ENCODE data around the gene FTO. TPM values are rescaled to one million over a fixed set of nuclear protein-coding genes. Genes with fewer than 3 reads are reported as not detected.

The FTO gene
- total and polyA plus RNA-seq, 5 experiments from 2014 or later, result 51.2 to 91.9 (median 70.2) TPM

GRCh38 chr16:53804467-53804866, 100.5 kb downstream of the FTO start:
- ATAC-seq, result no peak
- POLR2A ChIA-PET, result no interaction called here
- no peak overlapping the region for H3K27ac Mint-ChIP-seq

GRCh38 chr16:53805113-53805512, 101.2 kb downstream of the FTO start:
- H3K27ac Mint-ChIP-seq, result no peak overlapping the region

More at GRCh38 chr16:53804467-53804866, 100.5 kb downstream of the FTO start:
- Mint-ChIP-seq H3K27me3 (no peaks in the 10 kb centered on the region), H3K9me3 (peaks cover 0 to 13% (median 9%) of the 10 kb centered on the region in 9 donors), H3K4me1 (peaks cover 19 to 49% (median 38%) of the 10 kb centered on the region in 4 donors), H3K4me3 (peak overlapping the region in 1 of 10 donors; percentile 0), H3K36me3 (peaks cover 0 to 20% (median 17%) of the 10 kb centered on the region in 3 donors)
- no peak for DNase-seq

GRCh38 chr16:53805752-53806151, 101.8 kb downstream of the FTO start:
- Mint-ChIP-seq H3K36me3 (peaks cover 8 to 17% (median 16%) of the 10 kb centered on the region in 3 donors), H3K27ac (peak overlapping the region in 1 of 10 donors; percentile 10), H3K4me3 (no peak overlapping the region), H3K27me3 (no peaks in the 10 kb centered on the region), H3K9me3 (peaks cover 0 to 13% (median 8%) of the 10 kb centered on the region in 9 donors), H3K4me1 (peaks cover 21 to 56% (median 39%) of the 10 kb centered on the region in 4 donors)
- POLR2A ChIA-PET, result no interaction called here
- no peak for DNase-seq
- ATAC-seq, result no peak

More at GRCh38 chr16:53805113-53805512, 101.2 kb downstream of the FTO start:
- Mint-ChIP-seq H3K4me3 (no peak overlapping the region), H3K36me3 (peaks cover 2 to 17% (median 13%) of the 10 kb centered on the region in 3 donors), H3K9me3 (peaks cover 0 to 13% (median 9%) of the 10 kb centered on the region in 9 donors), H3K27me3 (no peaks in the 10 kb centered on the region), H3K4me1 (peaks cover 19 to 50% (median 38%) of the 10 kb centered on the region in 4 donors)
- ATAC-seq, result no peak
- POLR2A ChIA-PET, result no interaction called here
- DNase-seq, result no peak

GRCh38 chr16:53809088-53809932, 105.4 kb downstream of the FTO start:
- H3K27ac Mint-ChIP-seq, result no peak overlapping the region
- peaks cover 18 to 54% (median 23%) of the 10 kb centered on the region in 4 donors for H3K4me1 Mint-ChIP-seq

GRCh38 chr16:53812914-53813313, 109.0 kb downstream of the FTO start:
- POLR2A ChIA-PET, result no interaction called here
- H3K27ac Mint-ChIP-seq, result peak overlapping the region in 1 of 10 donors; percentile 62
- peaks cover 0 to 13% (median 0%) of the 10 kb centered on the region in 9 donors for H3K9me3 Mint-ChIP-seq
- H3K4me3 Mint-ChIP-seq, result no peak overlapping the region
- H3K36me3 Mint-ChIP-seq, result peaks cover 19 to 56% (median 41%) of the 10 kb centered on the region in 3 donors
- no peak for DNase-seq
- no peak for ATAC-seq
- no peaks in the 10 kb centered on the region for H3K27me3 Mint-ChIP-seq
- H3K4me1 Mint-ChIP-seq, result peaks cover 11 to 42% (median 17%) of the 10 kb centered on the region in 4 donors

More at GRCh38 chr16:53809088-53809932, 105.4 kb downstream of the FTO start:
- no peak for DNase-seq
- no peak for ATAC-seq
- Mint-ChIP-seq H3K36me3 (peaks cover 13 to 36% (median 21%) of the 10 kb centered on the region in 3 donors), H3K27me3 (no peaks in the 10 kb centered on the region), H3K9me3 (no peaks in the 10 kb centered on the region), H3K4me3 (no peak overlapping the region)
- POLR2A ChIA-PET, result interaction anchor here (0.5 kb wide), 1 partner anchor 684 kb away, joined by 3 read pairs; no protein-coding TSS in a partner anchor

GRCh38 chr16:53814801-53815200, 110.8 kb downstream of the FTO start:
- peak overlapping the region in 3 of 10 donors; percentile 2 to 34 (median 9) for H3K27ac Mint-ChIP-seq
- DNase-seq (no peak), ATAC-seq (no peak)
- POLR2A ChIA-PET, result interaction anchor here (0.7 kb wide), 1 partner anchor 11 kb away, joined by 3 read pairs; no protein-coding TSS in a partner anchor
- peaks cover 11 to 29% (median 16%) of the 10 kb centered on the region in 4 donors for H3K4me1 Mint-ChIP-seq
- H3K27me3 Mint-ChIP-seq, result no peaks in the 10 kb centered on the region
- peaks cover 0 to 13% (median 0%) of the 10 kb centered on the region in 9 donors for H3K9me3 Mint-ChIP-seq
- no peak overlapping the region for H3K4me3 Mint-ChIP-seq
- peaks cover 19 to 56% (median 41%) of the 10 kb centered on the region in 3 donors for H3K36me3 Mint-ChIP-seq

GRCh38 chr16:53816211-53816836, 112.4 kb downstream of the FTO start:
- Mint-ChIP-seq H3K27ac (no peak overlapping the region), H3K4me1 (peaks cover 12 to 28% (median 17%) of the 10 kb centered on the region in 4 donors), H3K9me3 (peaks cover 0 to 13% (median 0%) of the 10 kb centered on the region in 9 donors), H3K36me3 (peaks cover 8 to 42% (median 32%) of the 10 kb centered on the region in 3 donors), H3K27me3 (no peaks in the 10 kb centered on the region), H3K4me3 (no peak overlapping the region)
- no peak for ATAC-seq
- POLR2A ChIA-PET, result interaction anchor here (0.6 kb wide), 1 partner anchor 952 kb away, joined by 3 read pairs; no protein-coding TSS in a partner anchor
- no peak for DNase-seq

- H3K27me3 Mint-ChIP-seq, result no peaks in the 10 kb centered on the region
- no peak for ATAC-seq
- H3K4me1 Mint-ChIP-seq, result peaks cover 20 to 26% (median 21%) of the 10 kb centered on the region in 4 donors
- H3K27ac Mint-ChIP-seq, result peak overlapping the region in 2 of 10 donors; percentile 19 to 50
- POLR2A ChIA-PET, result no interaction called here
- H3K9me3 Mint-ChIP-seq, result peaks cover 0 to 13% (median 0%) of the 10 kb centered on the region in 9 donors
- H3K36me3 Mint-ChIP-seq, result peaks cover 6 to 33% (median 29%) of the 10 kb centered on the region in 3 donors
- no peak overlapping the region for H3K4me3 Mint-ChIP-seq
- no peak for DNase-seq
These were observed 113.3 kb downstream of the FTO start for GRCh38 chr16:53817117-53817755.

- POLR2A ChIA-PET, result no interaction called here
- Mint-ChIP-seq H3K4me1 (peaks cover 21 to 28% (median 21%) of the 10 kb centered on the region in 4 donors), H3K27ac (no peak overlapping the region), H3K4me3 (no peak overlapping the region), H3K27me3 (no peaks in the 10 kb centered on the region), H3K9me3 (peaks cover 0 to 13% (median 0%) of the 10 kb centered on the region in 9 donors), H3K36me3 (peaks cover 6 to 30% (median 26%) of the 10 kb centered on the region in 3 donors)
- no peak for DNase-seq
- no peak for ATAC-seq
These were observed 114.0 kb downstream of the FTO start for GRCh38 chr16:53817812-53818550.

GRCh38 chr16:53821487-53821886, 117.5 kb downstream of the FTO start:
- ATAC-seq (no peak), DNase-seq (no peak)
- Mint-ChIP-seq H3K27ac (peak overlapping the region in 3 of 10 donors; percentile 0 to 26 (median 9)), H3K4me3 (no peak overlapping the region), H3K4me1 (peaks cover 12 to 19% (median 14%) of the 10 kb centered on the region in 4 donors), H3K36me3 (peaks cover 0 to 9% (median 9%) of the 10 kb centered on the region in 3 donors), H3K27me3 (no peaks in the 10 kb centered on the region), H3K9me3 (peaks cover 0 to 4% (median 0%) of the 10 kb centered on the region in 9 donors)
- POLR2A ChIA-PET, result no interaction called here

- Mint-ChIP-seq H3K4me1 (peaks cover 6 to 18% (median 11%) of the 10 kb centered on the region in 4 donors), H3K36me3 (peaks cover 0 to 14% (median 13%) of the 10 kb centered on the region in 3 donors), H3K27ac (peak overlapping the region in 4 of 10 donors; percentile 0 to 44 (median 20)), H3K4me3 (no peak overlapping the region), H3K9me3 (no peaks in the 10 kb centered on the region), H3K27me3 (no peaks in the 10 kb centered on the region)
- DNase-seq (no peak), ATAC-seq (no peak)
- POLR2A ChIA-PET, result no interaction called here
These were observed 118.1 kb downstream of the FTO start for GRCh38 chr16:53821957-53822625.
